Panc1 (cell line): ENCODE results near the gene RNU1-2. TPM values are rescaled to one million over a fixed set of nuclear protein-coding genes. Genes with fewer than 3 reads are reported as not detected.
A peak's percentile ranks its signal among the peaks of the same experiment; 100 is the strongest.
"Not testable (repeated sequence)": the region's sequence is repeated elsewhere in the genome, so short reads cannot be mapped to it uniquely, and the experiment has no call there.

ENCODE experiments used
- ATAC-seq: fragments of 200-7000 bp; cut with Tn5 transposase; 2 replicates; pipeline ENCODE4 v1.9.1; 2020; ENCODE audit warnings: mild to moderate bottlenecking, moderate library complexity
- Bru-seq: library from RNA; stranded (reverse); fragments of 400-500 nt; gene quantifications from one replicate; lab custom pipeline; 2021; lab: Mats Ljungman, UMichigan
- BruChase-seq, 2 experiments: library from RNA; stranded (reverse); fragments of 400-500 nt; gene quantifications; one replicate each; lab custom pipeline; 2021; lab: Mats Ljungman, UMichigan
- BruUV-seq: library from RNA; stranded (reverse); fragments of 400-500 nt; replicated peaks from 2 replicates; lab custom pipeline; 2021; lab: Mats Ljungman, UMichigan
- CTCF ChIA-PET: fragments of 300-600 bp; sonication (Branson Sonifier 250); formaldehyde crosslinking; loops from one replicate; lab custom pipeline; 2022; ENCODE audit warnings: antibody characterized with exemption; lab: Charles Lee
- POLR2A ChIA-PET: fragments of 300-600 bp; sonication (Branson Sonifier 250); formaldehyde crosslinking; loops from one replicate; lab custom pipeline; 2022; ENCODE audit warnings: antibody characterized with exemption; lab: Charles Lee
- DNase-seq: peaks from one replicate; pipeline ENCODE4 v3.0.0-alpha.2; 2010; ENCODE audit warnings: low read depth, low spot score
- H3K27ac ChIP-seq: 2 replicates; pipeline ENCODE4 v1.5.1; 2011; ENCODE audit warnings: mild to moderate bottlenecking, low read length, inconsistent platforms
- H3K27me3 ChIP-seq: fragments of 200-500 bp; sonication (Bioruptor generic); 2 replicates; pipeline ENCODE4 v1.6.0; 2014; ENCODE audit warnings: low read length, inconsistent platforms; ENCODE audit not compliant: control insufficient read depth, insufficient read depth
- H3K36me3 ChIP-seq: fragments of 200-500 bp; sonication (Bioruptor generic); 2 replicates; pipeline ENCODE4 v1.5.1; 2014; ENCODE audit warnings: inconsistent platforms, mild to moderate bottlenecking, low read length, moderate library complexity; ENCODE audit not compliant: control insufficient read depth, insufficient read depth
- H3K4me1 ChIP-seq: 2 replicates; pipeline ENCODE4 v1.5.1; 2011; ENCODE audit warnings: inconsistent platforms, mild to moderate bottlenecking, low read length, moderate library complexity; ENCODE audit not compliant: control insufficient read depth, insufficient read depth
- H3K4me3 ChIP-seq, 2 experiments: 2 replicates each; pipeline ENCODE4 v1.5.1; 2011 to 2012; ENCODE audit warnings: low read depth in 2 of 2, low read length in 2 of 2, mild to moderate bottlenecking in 2 of 2, inconsistent platforms in 1 of 2, moderate library complexity in 1 of 2
- H3K9me3 ChIP-seq: fragments of 200-500 bp; sonication (Bioruptor generic); 2 replicates; pipeline ENCODE4 v1.5.1; 2014; ENCODE audit warnings: low read depth, mild to moderate bottlenecking, inconsistent platforms, low read length, moderate library complexity; ENCODE audit not compliant: control insufficient read depth, insufficient read depth
- POLR2AphosphoS5 ChIP-seq: IDR thresholded peaks from 2 replicates; pipeline ENCODE4 v1.6.1; 2012; ENCODE audit warnings: mild to moderate bottlenecking, low read depth, low read length, moderate library complexity
- SIN3A ChIP-seq: IDR thresholded peaks from 2 replicates; pipeline ENCODE4 v1.6.1; 2012; ENCODE audit warnings: low read depth, mild to moderate bottlenecking, low read length, moderate library complexity, borderline replicate concordance; ENCODE audit not compliant: insufficient read depth
- in situ Hi-C: cut with HindIII; loops from 2 replicates; pipeline ENCODE4 v1.10.0; 2016; ENCODE audit warnings: low sequenced_read_pairs, low pct_unique_long_range_greater_than_20kb
- intact Hi-C: fragments of 100-400 bp; cut with micrococcal nuclease; formaldehyde crosslinking; loops from one replicate; pipeline ENCODE4 v1.10.0; 2022; ENCODE audit not compliant: unreplicated experiment
- long read RNA-seq: library from polyadenylated mRNA; unstranded; transcript quantifications from one replicate; pipeline ENCODE4 v2.0.0, GENCODE V29; 2021; ENCODE audit not compliant: unreplicated experiment
- polyA plus RNA-seq: library from polyadenylated mRNA; unstranded; fragments of >200 nt; gene quantifications from one replicate; pipeline ENCODE4 v1.2.1, GENCODE V29; 2012; ENCODE audit warnings: missing spikeins; ENCODE audit not compliant: insufficient read length
- total RNA-seq: library from RNA; stranded (reverse); gene quantifications from one replicate; pipeline ENCODE4 v1.2.1, GENCODE V29; 2021; ENCODE audit not compliant: unreplicated experiment

The RNU1-2 gene
- total RNA-seq (1,290 TPM), Bru-seq, nascent RNA (percentile 97 among the genes with signal in this experiment), BruChase-seq, experiment 1, labeled RNA remaining after a 2-hour chase (percentile 54 among the genes with signal in this experiment), BruChase-seq, experiment 2, labeled RNA remaining after a 6-hour chase (percentile 65 among the genes with signal in this experiment)
- 2.5 TPM for polyA plus RNA-seq
- long read RNA-seq, result 0 reads

GRCh38 chr1:16895598-16896315 is at the start of gene RNU1-2:
Gene RNU1-2 (plus strand): TSS chr1:16895980.
- peak within 1 kb of the TSS; percentile 26 to 52 for H3K4me3 ChIP-seq
- peak within 1 kb of the TSS; percentile 70 for H3K27ac ChIP-seq
- ATAC-seq, result peak; percentile 99
- H3K4me1 ChIP-seq, intact Hi-C loops, CTCF ChIA-PET, in situ Hi-C loops, H3K36me3 ChIP-seq, H3K27me3 ChIP-seq, H3K9me3 ChIP-seq, BruUV-seq: not testable (repeated sequence)
- TF ChIP-seq SIN3A (peak; percentile 92; the same call in 1 of the 2 replicates), POLR2AphosphoS5 (peak; percentile 75)
- DNase-seq, result peak; percentile 98
- POLR2A ChIA-PET, result interaction anchor here (0.6 to 1.2 kb wide), 3 partner anchors 9 to 382 kb away, joined by 3 to 6 read pairs (median 3); no protein-coding TSS in a partner anchor

- intact Hi-C loops, DNase-seq, H3K4me3 ChIP-seq, ATAC-seq, H3K36me3 ChIP-seq, in situ Hi-C loops, BruUV-seq, H3K9me3 ChIP-seq, POLR2A ChIA-PET, CTCF ChIA-PET, H3K27me3 ChIP-seq, H3K27ac ChIP-seq, H3K4me1 ChIP-seq: not testable (repeated sequence)
Observed at GRCh38 chr1:16856201-16856600, 39.6 kb upstream of the RNU1-2 start.

GRCh38 chr1:16859167-16860041 is 36.4 kb upstream of the RNU1-2 start:
- H3K36me3 ChIP-seq, DNase-seq, CTCF ChIA-PET, H3K4me1 ChIP-seq, H3K4me3 ChIP-seq, BruUV-seq, in situ Hi-C loops, intact Hi-C loops, H3K9me3 ChIP-seq, POLR2A ChIA-PET, H3K27ac ChIP-seq, ATAC-seq, H3K27me3 ChIP-seq: not testable (repeated sequence)

GRCh38 chr1:16860048-16860447 is 35.7 kb upstream of the RNU1-2 start:
- H3K9me3 ChIP-seq, H3K36me3 ChIP-seq, intact Hi-C loops, POLR2A ChIA-PET, H3K27ac ChIP-seq, BruUV-seq, CTCF ChIA-PET, H3K4me3 ChIP-seq, H3K27me3 ChIP-seq, in situ Hi-C loops, H3K4me1 ChIP-seq, ATAC-seq: not testable (repeated sequence)
- DNase-seq, result peak; percentile 67

- TSS peak; percentile 100 for BruUV-seq
Observed at GRCh38 chr1:16861832-16862245, 33.9 kb upstream of the RNU1-2 start.

GRCh38 chr1:16862415-16862814 is 33.4 kb upstream of the RNU1-2 start:
- POLR2A ChIA-PET, CTCF ChIA-PET, H3K9me3 ChIP-seq, H3K36me3 ChIP-seq, in situ Hi-C loops, H3K4me1 ChIP-seq, BruUV-seq, H3K27me3 ChIP-seq, H3K27ac ChIP-seq, ATAC-seq, intact Hi-C loops: not testable (repeated sequence)
- DNase-seq, result peak; percentile 71
- peak overlapping the region; percentile 24 to 36 for H3K4me3 ChIP-seq

More at GRCh38 chr1:16861832-16862245, 33.9 kb upstream of the RNU1-2 start:
- H3K9me3 ChIP-seq, POLR2A ChIA-PET, CTCF ChIA-PET, H3K4me1 ChIP-seq, intact Hi-C loops, H3K27ac ChIP-seq, H3K27me3 ChIP-seq, in situ Hi-C loops, H3K36me3 ChIP-seq: not testable (repeated sequence)
- peak overlapping the region in 1 of 2 experiments; percentile 7; a peak in 2 of 4 replicates for H3K4me3 ChIP-seq
- ATAC-seq (peak; percentile 100), DNase-seq (peak; percentile 85)
